ENCODE data around the gene WDR7. TPM values are rescaled to one million over a fixed set of nuclear protein-coding genes. Genes with fewer than 3 reads are reported as not detected.

The WDR7 gene
- total and polyA plus RNA-seq, 3 experiments from 2014 or later = 20.5 to 21.9 (median 20.6) TPM

DNA sequence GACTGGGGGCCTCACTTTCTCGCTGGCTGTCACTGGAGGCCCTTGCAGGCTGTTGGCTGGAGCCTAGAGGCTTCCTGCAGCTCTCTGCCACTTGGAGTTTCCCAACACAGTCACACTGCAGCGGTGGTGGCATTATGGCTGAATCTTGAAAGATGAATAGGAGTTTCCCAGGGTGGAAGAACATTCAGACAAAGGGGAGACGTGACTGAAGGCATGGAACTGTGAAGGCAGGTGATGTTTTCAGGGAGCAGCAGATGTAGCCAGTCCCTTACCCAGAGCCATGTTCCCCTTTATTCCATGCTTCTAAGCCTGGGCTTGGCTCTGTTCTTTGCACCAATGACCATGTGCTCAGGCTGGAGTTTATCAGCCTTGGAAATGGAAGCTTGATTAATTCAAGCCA lies 389.0 kb downstream of the WDR7 start:
- H3K27ac ChIP-seq (ENCODE audit: low read depth, low read length) = no peak overlapping the region
- Mint-ChIP-seq H3K4me3 (no peak overlapping the region), H3K27ac (no peak overlapping the region), H3K36me3 (no peaks in the 10 kb centered on the region), H3K9me3 (no peaks in the 10 kb centered on the region), H3K4me1 (no peaks in the 10 kb centered on the region), H3K27me3 (peaks cover 0 to 2% of the 10 kb centered on the region in 2 donors)
- ChIA-PET POLR2A (no interaction called here), CTCF (no interaction called here)
- H3K4me3 ChIP-seq (ENCODE audit: low read length) = no peak overlapping the region
- H3K27me3 ChIP-seq (ENCODE audit: insufficient read depth, low read length, poor library complexity, severe bottlenecking) = no peaks in the 10 kb centered on the region
- no peaks in the 10 kb centered on the region for H3K4me1 ChIP-seq (ENCODE audit: insufficient read depth, low read length)
- H3K9me3 ChIP-seq (ENCODE audit: low read length) = no peaks in the 10 kb centered on the region
- no peaks in the 10 kb centered on the region for H3K36me3 ChIP-seq (ENCODE audit: insufficient read depth, low read length)
- DNase-seq = no peak

DNA sequence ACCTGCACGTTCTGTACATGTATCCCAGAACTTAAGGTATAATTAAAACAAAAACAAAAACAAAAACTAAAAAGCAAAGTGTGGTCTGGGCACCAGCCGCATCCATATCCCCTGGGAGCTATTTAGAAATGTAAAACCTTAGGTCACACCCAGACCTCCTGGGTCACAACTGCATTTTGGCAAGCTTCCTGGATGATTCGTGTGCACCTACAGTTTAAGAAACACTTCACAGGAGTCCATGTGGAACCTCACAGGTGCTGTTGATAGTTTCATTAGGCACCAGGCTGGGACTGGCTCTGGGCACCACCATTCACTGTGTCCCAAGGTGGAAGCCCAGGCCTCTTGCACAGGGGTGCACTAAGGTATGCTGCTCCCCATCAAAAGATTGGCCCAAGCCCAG lies 392.1 kb downstream of the WDR7 start:
- Histone ChIP-seq H3K27me3 (ENCODE audit: insufficient read depth, low read length, poor library complexity, severe bottlenecking) (no peaks in the 10 kb centered on the region), H3K4me3 (ENCODE audit: low read length) (no peak overlapping the region), H3K4me1 (ENCODE audit: insufficient read depth, low read length) (no peaks in the 10 kb centered on the region), H3K36me3 (ENCODE audit: insufficient read depth, low read length) (no peaks in the 10 kb centered on the region), H3K9me3 (ENCODE audit: low read length) (no peaks in the 10 kb centered on the region), H3K27ac (ENCODE audit: low read depth, low read length) (no peak overlapping the region)
- Mint-ChIP-seq H3K4me1 (no peaks in the 10 kb centered on the region), H3K36me3 (no peaks in the 10 kb centered on the region), H3K27ac (no peak overlapping the region), H3K9me3 (no peaks in the 10 kb centered on the region), H3K27me3 (peaks cover 0 to 2% of the 10 kb centered on the region in 2 donors), H3K4me3 (no peak overlapping the region)
- CTCF ChIA-PET = no interaction called here
- no peak for DNase-seq
- POLR2A ChIA-PET = no interaction called here

DNA sequence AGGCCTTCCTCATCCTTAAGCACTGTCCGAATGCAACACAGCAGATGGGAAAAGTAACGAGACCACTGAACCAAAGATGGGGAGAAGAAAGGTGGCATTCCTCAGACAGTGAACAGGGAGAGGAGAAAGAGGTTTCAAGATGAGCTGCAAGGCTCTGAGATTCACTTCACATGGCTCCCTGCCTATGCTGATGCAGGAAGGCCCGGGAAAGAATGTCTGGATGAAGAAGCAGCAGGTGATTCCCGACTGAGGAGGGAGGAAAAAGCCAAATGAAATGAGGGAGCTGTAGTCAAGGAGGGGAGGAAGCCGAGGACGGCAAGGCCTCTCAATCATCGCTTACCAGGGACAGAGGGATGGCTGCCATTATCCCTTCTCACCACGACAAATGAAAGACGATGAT lies 397.2 kb downstream of the WDR7 start:
- H3K9me3 ChIP-seq (ENCODE audit: low read length) = no peaks in the 10 kb centered on the region
- no peaks in the 10 kb centered on the region for H3K36me3 Mint-ChIP-seq
- no peak for DNase-seq
- no peaks in the 10 kb centered on the region for H3K9me3 Mint-ChIP-seq
- no peak overlapping the region for H3K27ac ChIP-seq (ENCODE audit: low read depth, low read length)
- no peaks in the 10 kb centered on the region for H3K4me1 ChIP-seq (ENCODE audit: insufficient read depth, low read length)
- H3K4me1 Mint-ChIP-seq = no peaks in the 10 kb centered on the region
- CTCF ChIA-PET = no interaction called here
- H3K27me3 Mint-ChIP-seq = peaks cover 0 to 1% of the 10 kb centered on the region in 2 donors
- POLR2A ChIA-PET = no interaction called here
- no peak overlapping the region for H3K4me3 Mint-ChIP-seq
- no peaks in the 10 kb centered on the region for H3K36me3 ChIP-seq (ENCODE audit: insufficient read depth, low read length)
- H3K27ac Mint-ChIP-seq = no peak overlapping the region
- H3K4me3 ChIP-seq (ENCODE audit: low read length) = no peak overlapping the region
- H3K27me3 ChIP-seq (ENCODE audit: insufficient read depth, low read length, poor library complexity, severe bottlenecking) = no peaks in the 10 kb centered on the region

DNA sequence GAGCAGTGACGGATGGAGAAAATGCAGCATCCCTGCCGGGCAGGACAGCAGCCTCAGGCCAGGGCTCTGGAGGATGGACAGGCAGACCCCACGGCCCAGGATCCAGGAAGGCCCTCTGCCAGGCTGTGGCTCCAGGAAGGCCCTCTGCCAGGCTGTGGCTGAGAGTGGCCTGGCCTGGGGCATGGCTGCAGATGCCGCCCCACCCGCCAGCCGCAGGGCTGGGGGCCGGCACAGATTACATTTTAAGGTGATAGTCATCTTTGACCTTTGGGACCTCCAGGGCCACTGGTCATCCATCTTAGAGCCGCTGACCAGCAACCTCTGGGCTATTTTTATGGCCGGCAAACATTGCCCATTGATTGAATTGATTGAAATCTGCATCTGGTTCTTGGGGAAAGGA lies 397.7 kb downstream of the WDR7 start:
- CTCF ChIA-PET = no interaction called here

DNA sequence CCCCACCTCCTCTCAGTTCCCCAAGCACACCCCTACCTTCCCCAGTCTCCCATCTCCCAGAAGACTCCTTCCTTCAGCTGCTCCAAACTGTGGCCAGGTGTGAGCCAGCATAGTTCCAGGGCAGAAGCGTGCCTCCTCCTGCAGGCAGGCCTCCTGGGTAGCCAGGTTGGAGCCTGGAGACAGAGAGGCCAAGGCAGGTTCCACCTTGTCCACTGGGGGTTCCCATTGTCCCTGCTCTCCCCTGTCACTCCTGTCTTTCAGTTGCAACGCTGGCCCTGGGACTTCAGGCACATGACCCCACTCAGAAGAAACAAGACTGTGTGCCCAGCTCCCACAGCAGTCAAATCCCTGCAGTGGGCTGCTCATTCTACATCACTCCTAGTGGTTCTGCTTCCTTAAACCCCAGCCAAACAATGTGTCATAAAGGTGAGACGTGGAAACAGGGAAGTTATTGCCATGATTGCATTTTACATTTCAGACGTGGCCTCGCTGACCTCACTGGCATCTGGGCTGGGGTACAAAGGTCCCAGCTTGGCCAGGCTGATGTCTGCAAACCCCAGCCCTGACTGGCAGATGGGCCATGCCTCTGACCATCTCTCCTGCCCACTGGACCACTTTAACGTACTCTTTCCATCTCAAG lies 399.3 kb downstream of the WDR7 start:
- CTCF ChIA-PET = no interaction called here
- POLR2A ChIA-PET = no interaction called here

More for the DNA sequence above, 397.7 kb downstream of the WDR7 start:
- Histone ChIP-seq H3K36me3 (ENCODE audit: insufficient read depth, low read length) (no peaks in the 10 kb centered on the region), H3K4me3 (ENCODE audit: low read length) (no peak overlapping the region), H3K27me3 (ENCODE audit: insufficient read depth, low read length, poor library complexity, severe bottlenecking) (no peaks in the 10 kb centered on the region), H3K9me3 (ENCODE audit: low read length) (no peaks in the 10 kb centered on the region), H3K27ac (ENCODE audit: low read depth, low read length) (no peak overlapping the region), H3K4me1 (ENCODE audit: insufficient read depth, low read length) (no peaks in the 10 kb centered on the region)
- H3K27ac Mint-ChIP-seq = peak overlapping the region in 1 of 8 donors; percentile 1
- H3K9me3 Mint-ChIP-seq = no peaks in the 10 kb centered on the region
- no peak overlapping the region for H3K4me3 Mint-ChIP-seq
- peaks cover 0 to 1% of the 10 kb centered on the region in 2 donors for H3K27me3 Mint-ChIP-seq
- POLR2A ChIA-PET = no interaction called here
- no peaks in the 10 kb centered on the region for H3K36me3 Mint-ChIP-seq
- no peak for DNase-seq
- H3K4me1 Mint-ChIP-seq = no peaks in the 10 kb centered on the region

DNA sequence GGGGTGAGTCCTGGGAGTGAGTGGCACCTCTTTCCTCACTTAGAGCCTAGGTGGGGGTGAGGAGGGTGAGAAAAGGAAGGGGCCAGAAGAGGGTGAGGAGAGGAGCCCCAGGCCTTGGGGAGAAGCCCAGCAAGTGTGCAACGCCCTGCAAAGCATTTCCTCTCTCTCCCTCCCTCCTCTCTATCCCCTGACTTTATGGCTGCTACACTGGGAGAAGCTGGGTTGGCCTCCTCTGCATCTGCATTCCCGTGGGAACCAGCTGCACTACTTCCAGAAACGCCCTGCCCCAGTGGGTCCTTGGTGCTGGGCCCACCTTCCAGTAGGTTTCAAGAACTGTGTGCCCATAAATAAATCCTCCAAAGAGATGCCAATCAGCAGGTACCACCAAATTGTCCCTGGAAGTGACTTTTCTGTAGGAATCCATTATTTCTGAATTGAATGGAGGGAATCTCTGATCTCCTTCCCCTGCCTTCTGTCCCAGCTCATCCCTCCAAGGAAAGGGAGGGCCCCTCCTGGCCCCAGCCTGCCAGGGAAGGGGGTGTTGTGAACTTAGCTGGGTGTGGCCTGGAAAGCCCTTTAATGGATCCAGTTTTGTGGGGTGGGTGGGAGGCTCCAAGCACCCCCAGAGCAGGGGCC lies 400.0 kb downstream of the WDR7 start:
- Histone ChIP-seq H3K27ac (ENCODE audit: low read depth, low read length) (no peak overlapping the region), H3K4me1 (ENCODE audit: insufficient read depth, low read length) (no peaks in the 10 kb centered on the region), H3K4me3 (ENCODE audit: low read length) (no peak overlapping the region), H3K36me3 (ENCODE audit: insufficient read depth, low read length) (no peaks in the 10 kb centered on the region), H3K27me3 (ENCODE audit: insufficient read depth, low read length, poor library complexity, severe bottlenecking) (no peaks in the 10 kb centered on the region), H3K9me3 (ENCODE audit: low read length) (no peaks in the 10 kb centered on the region)
- Mint-ChIP-seq H3K4me1 (no peaks in the 10 kb centered on the region), H3K27me3 (peaks cover 4 to 8% of the 10 kb centered on the region in 2 donors), H3K27ac (no peak overlapping the region), H3K9me3 (peaks cover 0 to 9% (median 5%) of the 10 kb centered on the region in 5 donors), H3K4me3 (no peak overlapping the region), H3K36me3 (peaks cover 0 to 2% (median 0%) of the 10 kb centered on the region in 3 donors)
- POLR2A ChIA-PET = no interaction called here
- no peak for DNase-seq
- CTCF ChIA-PET = no interaction called here

More for the DNA sequence above, 399.3 kb downstream of the WDR7 start:
- peaks cover 0 to 9% (median 2%) of the 10 kb centered on the region in 5 donors for H3K9me3 Mint-ChIP-seq
- Histone ChIP-seq H3K9me3 (ENCODE audit: low read length) (no peaks in the 10 kb centered on the region), H3K4me1 (ENCODE audit: insufficient read depth, low read length) (no peaks in the 10 kb centered on the region), H3K27me3 (ENCODE audit: insufficient read depth, low read length, poor library complexity, severe bottlenecking) (no peaks in the 10 kb centered on the region), H3K4me3 (ENCODE audit: low read length) (no peak overlapping the region), H3K27ac (ENCODE audit: low read depth, low read length) (no peak overlapping the region), H3K36me3 (ENCODE audit: insufficient read depth, low read length) (no peaks in the 10 kb centered on the region)
- no peak overlapping the region for H3K4me3 Mint-ChIP-seq
- peaks cover 0 to 5% of the 10 kb centered on the region in 2 donors for H3K27me3 Mint-ChIP-seq
- no peaks in the 10 kb centered on the region for H3K36me3 Mint-ChIP-seq
- no peak for DNase-seq
- no peak overlapping the region for H3K27ac Mint-ChIP-seq
- H3K4me1 Mint-ChIP-seq = no peaks in the 10 kb centered on the region

DNA sequence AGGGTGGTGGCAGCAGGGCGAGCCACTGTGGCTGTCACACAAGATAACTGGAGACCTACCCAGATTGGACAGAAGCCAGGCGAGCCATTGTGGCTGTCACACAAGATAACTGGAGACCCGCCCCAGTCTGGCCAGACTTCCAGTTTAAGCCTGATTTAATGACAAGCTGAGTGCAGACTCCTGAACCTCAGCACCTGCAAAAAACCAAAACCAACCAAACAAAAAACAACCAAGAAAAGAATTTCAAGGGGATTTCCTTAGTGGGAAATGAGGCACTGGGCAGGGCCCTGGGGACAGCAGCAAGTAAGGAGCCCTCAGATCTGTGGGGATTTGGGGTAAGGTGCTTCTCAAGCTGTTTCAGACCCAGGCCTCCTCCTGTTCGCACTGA lies 400.5 kb downstream of the WDR7 start:
- no peak overlapping the region for H3K27ac Mint-ChIP-seq
- ChIA-PET POLR2A (no interaction called here), CTCF (no interaction called here)
- no peak overlapping the region for H3K4me3 ChIP-seq (ENCODE audit: low read length)
- no peak for DNase-seq
- H3K36me3 Mint-ChIP-seq = peaks cover 0 to 2% (median 1%) of the 10 kb centered on the region in 3 donors
- no peaks in the 10 kb centered on the region for H3K9me3 ChIP-seq (ENCODE audit: low read length)
- peaks cover under 1 to 9% (median 6%) of the 10 kb centered on the region in 5 donors for H3K9me3 Mint-ChIP-seq
- H3K27me3 ChIP-seq (ENCODE audit: insufficient read depth, low read length, poor library complexity, severe bottlenecking) = no peaks in the 10 kb centered on the region
- no peak overlapping the region for H3K4me3 Mint-ChIP-seq
- no peaks in the 10 kb centered on the region for H3K4me1 ChIP-seq (ENCODE audit: insufficient read depth, low read length)
- H3K36me3 ChIP-seq (ENCODE audit: insufficient read depth, low read length) = no peaks in the 10 kb centered on the region
- H3K4me1 Mint-ChIP-seq = no peaks in the 10 kb centered on the region
- peaks cover 5 to 9% of the 10 kb centered on the region in 2 donors for H3K27me3 Mint-ChIP-seq
- H3K27ac ChIP-seq (ENCODE audit: low read depth, low read length) = no peak overlapping the region

DNA sequence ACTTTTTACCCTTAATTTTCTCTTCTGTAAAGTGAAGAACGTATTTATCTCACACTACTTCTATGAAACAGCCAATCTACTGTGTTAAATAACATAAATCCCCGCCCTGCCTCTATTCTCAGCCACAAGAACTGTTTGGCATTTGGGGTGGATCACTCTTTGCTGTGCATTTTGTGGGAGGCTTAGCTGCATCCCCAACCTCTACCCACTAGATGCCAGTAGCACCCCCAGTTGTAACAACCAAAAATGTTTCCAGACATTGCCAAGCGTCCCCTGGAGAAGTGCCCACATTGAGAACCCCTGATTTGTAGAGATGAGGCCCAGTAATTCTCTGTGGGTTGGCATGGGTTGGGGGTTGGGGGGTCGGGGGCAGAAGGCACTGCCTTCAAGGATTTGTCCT lies 401.0 kb downstream of the WDR7 start:
- Histone ChIP-seq H3K27ac (ENCODE audit: low read depth, low read length) (no peak overlapping the region), H3K4me1 (ENCODE audit: insufficient read depth, low read length) (no peaks in the 10 kb centered on the region), H3K9me3 (ENCODE audit: low read length) (no peaks in the 10 kb centered on the region), H3K27me3 (ENCODE audit: insufficient read depth, low read length, poor library complexity, severe bottlenecking) (no peaks in the 10 kb centered on the region), H3K4me3 (ENCODE audit: low read length) (no peak overlapping the region), H3K36me3 (ENCODE audit: insufficient read depth, low read length) (no peaks in the 10 kb centered on the region)
- Mint-ChIP-seq H3K27ac (no peak overlapping the region), H3K27me3 (peaks cover 8 to 10% of the 10 kb centered on the region in 2 donors), H3K4me1 (no peaks in the 10 kb centered on the region), H3K4me3 (no peak overlapping the region), H3K36me3 (peaks cover 0 to 4% (median 2%) of the 10 kb centered on the region in 3 donors), H3K9me3 (peaks cover 3 to 9% (median 6%) of the 10 kb centered on the region in 5 donors)
- ChIA-PET POLR2A (no interaction called here), CTCF (no interaction called here)
- no peak for DNase-seq
